BE2C (cell line): Measurements from ENCODE around the gene KCNIP4.

Experiments used
- DNase-seq: peaks from one replicate; pipeline ENCODE4 v3.0.0-alpha.2; 2020
- H3K27me3 ChIP-seq: fragments of 250-450 bp; sonication (Bioruptor Pico); 2 replicates; pipeline ENCODE4 v1.5.1; 2020; ENCODE audit warnings: mild to moderate bottlenecking
- H3K36me3 ChIP-seq: fragments of 250-450 bp; sonication (Bioruptor Pico); 2 replicates; pipeline ENCODE4 v1.5.1; 2020; ENCODE audit warnings: mild to moderate bottlenecking
- H3K4me1 ChIP-seq: fragments of 250-450 bp; sonication (Bioruptor Pico); 2 replicates; pipeline ENCODE4 v1.5.1; 2020
- H3K4me3 ChIP-seq: 2 replicates; pipeline ENCODE4 v1.5.1; 2011; ENCODE audit warnings: low read depth, low read length
- H3K9me3 ChIP-seq: fragments of 250-450 bp; sonication (Bioruptor Pico); 2 replicates; pipeline ENCODE4 v1.5.1; 2020
- TF ChIP-seq, protein P1 (sequence below): IDR thresholded peaks from 2 replicates; pipeline ENCODE4 v1.5.1; 2012; ENCODE audit warnings: mild to moderate bottlenecking, low read depth, low read length

KCNIP4 gene

DNA sequence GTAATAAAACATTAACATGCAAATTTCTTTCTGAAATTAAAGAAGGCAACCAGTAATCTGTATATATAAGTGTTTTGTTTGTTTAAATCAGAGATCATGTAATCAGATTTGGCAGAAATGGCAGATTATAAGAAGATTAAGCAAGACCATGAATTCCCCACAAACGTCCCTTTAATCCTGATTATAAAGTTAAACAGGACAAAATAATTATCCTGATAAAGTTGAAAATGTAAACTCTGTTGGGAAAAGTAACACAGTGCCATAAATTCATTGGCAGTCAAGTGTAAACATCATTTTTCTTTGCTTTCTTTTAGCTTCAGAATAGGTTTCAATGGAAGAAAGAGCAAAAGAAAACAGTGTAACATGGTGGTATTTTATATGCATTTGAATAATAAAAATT, 256.3 kb downstream of the KCNIP4 start:
- no peaks in the 10 kb centered on the region for H3K27me3 ChIP-seq
- no peaks in the 10 kb centered on the region for H3K9me3 ChIP-seq
- H3K4me3 ChIP-seq = no peak overlapping the region
- H3K4me1 ChIP-seq = no peaks in the 10 kb centered on the region
- TF ChIP-seq, protein P1, sequence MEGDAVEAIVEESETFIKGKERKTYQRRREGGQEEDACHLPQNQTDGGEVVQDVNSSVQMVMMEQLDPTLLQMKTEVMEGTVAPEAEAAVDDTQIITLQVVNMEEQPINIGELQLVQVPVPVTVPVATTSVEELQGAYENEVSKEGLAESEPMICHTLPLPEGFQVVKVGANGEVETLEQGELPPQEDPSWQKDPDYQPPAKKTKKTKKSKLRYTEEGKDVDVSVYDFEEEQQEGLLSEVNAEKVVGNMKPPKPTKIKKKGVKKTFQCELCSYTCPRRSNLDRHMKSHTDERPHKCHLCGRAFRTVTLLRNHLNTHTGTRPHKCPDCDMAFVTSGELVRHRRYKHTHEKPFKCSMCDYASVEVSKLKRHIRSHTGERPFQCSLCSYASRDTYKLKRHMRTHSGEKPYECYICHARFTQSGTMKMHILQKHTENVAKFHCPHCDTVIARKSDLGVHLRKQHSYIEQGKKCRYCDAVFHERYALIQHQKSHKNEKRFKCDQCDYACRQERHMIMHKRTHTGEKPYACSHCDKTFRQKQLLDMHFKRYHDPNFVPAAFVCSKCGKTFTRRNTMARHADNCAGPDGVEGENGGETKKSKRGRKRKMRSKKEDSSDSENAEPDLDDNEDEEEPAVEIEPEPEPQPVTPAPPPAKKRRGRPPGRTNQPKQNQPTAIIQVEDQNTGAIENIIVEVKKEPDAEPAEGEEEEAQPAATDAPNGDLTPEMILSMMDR = no peak
- peaks cover 54% of the 10 kb centered on the region for H3K36me3 ChIP-seq
- no peak for DNase-seq

DNA sequence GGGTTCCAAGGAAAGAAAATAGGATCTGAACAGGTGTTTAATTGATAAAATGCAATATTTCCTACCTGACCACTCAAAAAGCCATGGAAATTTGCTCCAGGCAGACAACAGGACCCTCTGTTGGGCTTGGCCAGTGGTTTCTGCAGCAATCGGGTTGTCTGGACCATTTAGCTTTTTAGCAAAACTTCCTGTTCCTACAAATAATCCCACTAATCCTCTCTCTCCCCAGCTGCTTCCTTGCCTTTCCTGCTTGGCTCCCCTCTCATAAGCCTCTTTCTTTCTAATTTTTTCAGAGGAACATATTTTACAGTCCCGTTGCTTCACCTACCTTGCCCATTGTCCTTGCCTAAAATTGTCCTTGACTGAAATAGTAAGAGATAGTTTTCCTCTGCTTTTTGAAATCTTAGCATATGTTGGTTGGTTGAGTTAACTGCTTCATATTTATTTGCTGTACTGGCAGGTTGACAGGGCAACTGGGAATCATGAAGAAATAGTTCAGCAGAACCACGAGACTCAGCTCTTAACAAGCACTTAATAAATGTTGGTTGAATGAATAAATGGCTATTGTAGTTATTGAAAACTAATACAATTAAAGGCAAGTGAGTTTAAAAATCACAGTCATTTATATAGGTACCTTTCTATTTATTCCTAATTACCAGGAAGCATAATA, 259.8 kb downstream of the KCNIP4 start:
- Histone ChIP-seq H3K27me3 (no peaks in the 10 kb centered on the region), H3K4me3 (no peak overlapping the region), H3K9me3 (no peaks in the 10 kb centered on the region), H3K4me1 (no peaks in the 10 kb centered on the region; the same call in 1 of the 2 replicates), H3K36me3 (peaks cover 71% of the 10 kb centered on the region)
- no peak for DNase-seq
- TF ChIP-seq, protein P1 = no peak

DNA sequence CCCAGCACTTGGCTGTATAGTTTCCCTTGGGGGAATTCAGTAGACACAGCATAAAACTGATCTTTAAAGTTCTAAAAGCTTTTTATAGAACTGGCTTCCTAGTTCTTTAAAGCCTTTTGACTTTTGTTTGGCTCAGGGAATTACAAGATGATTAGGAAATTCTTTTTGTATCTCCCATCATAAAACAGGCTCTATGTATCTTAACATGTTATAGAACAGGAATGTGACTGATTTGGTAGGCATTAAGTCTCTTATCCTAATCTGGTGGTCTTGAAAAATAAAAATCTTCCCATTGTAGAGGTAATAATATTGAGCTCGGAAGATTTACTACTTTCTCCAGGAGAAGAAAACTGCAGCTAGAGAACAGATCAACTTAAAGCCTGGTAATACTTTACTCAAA, 262.7 kb downstream of the KCNIP4 start:
- TF ChIP-seq, protein P1 = no peak
- H3K4me3 ChIP-seq = no peak overlapping the region
- peaks cover 67% of the 10 kb centered on the region for H3K36me3 ChIP-seq
- H3K4me1 ChIP-seq = peaks cover under 1% of the 10 kb centered on the region
- DNase-seq = no peak
- no peaks in the 10 kb centered on the region for H3K9me3 ChIP-seq
- H3K27me3 ChIP-seq = no peaks in the 10 kb centered on the region

DNA sequence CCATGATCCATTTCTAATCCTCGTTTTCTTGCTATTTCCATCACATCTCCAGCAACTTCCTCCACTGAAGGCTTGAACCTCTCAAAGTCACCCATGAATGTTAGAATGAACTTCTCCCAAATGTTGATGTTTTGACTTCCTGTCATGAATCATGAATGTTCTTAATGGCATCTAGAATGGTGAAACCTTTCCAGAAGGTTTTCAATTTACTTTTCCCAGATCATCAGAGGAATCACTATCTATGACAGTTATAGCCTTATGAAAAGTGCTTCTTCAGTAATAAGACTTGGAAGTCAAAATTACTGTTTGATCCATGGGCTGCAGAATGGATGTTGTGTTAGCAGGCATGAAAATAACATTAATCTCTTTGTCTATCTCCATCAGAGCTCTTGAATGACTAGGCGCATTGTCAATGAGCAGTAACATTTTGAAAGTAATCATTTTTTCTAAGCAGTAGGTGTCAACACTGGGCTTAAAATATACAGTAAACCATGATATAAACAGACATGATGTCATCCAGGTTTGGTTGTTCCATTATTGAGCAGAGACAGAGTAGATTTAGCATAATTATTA, 268.2 kb downstream of the KCNIP4 start:
- no peaks in the 10 kb centered on the region for H3K27me3 ChIP-seq

DNA sequence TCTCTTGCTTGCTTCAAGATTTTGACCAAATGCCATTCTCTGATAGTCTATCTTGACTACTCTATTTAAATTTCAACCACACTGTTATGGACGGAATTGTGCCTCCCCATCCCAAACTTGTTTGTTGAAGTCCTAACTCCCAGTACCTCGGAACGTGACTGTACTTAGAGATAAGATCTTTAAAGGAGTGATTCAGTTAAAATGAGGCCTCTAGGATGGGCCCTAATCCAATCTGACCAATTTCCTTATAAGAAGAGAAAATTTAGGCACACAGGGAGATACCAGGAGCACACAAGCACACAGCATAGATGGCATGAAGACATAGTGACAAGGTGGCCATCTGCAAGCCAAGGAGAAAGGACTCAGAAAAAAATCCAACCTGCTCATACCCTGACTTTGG, 269.9 kb downstream of the KCNIP4 start:
- H3K9me3 ChIP-seq = no peaks in the 10 kb centered on the region
- no peaks in the 10 kb centered on the region for H3K27me3 ChIP-seq
- H3K4me3 ChIP-seq = no peak overlapping the region
- TF ChIP-seq, protein P1 = no peak
- no peak for DNase-seq
- peaks cover 40% of the 10 kb centered on the region for H3K36me3 ChIP-seq
- H3K4me1 ChIP-seq = peaks cover 29% of the 10 kb centered on the region

More for the DNA sequence above, 268.2 kb downstream of the KCNIP4 start:
- no peaks in the 10 kb centered on the region for H3K9me3 ChIP-seq
- H3K4me3 ChIP-seq = no peak overlapping the region
- peaks cover 46% of the 10 kb centered on the region for H3K36me3 ChIP-seq
- H3K4me1 ChIP-seq = peaks cover 24% of the 10 kb centered on the region
- TF ChIP-seq, protein P1 = no peak
- DNase-seq = no peak

DNA sequence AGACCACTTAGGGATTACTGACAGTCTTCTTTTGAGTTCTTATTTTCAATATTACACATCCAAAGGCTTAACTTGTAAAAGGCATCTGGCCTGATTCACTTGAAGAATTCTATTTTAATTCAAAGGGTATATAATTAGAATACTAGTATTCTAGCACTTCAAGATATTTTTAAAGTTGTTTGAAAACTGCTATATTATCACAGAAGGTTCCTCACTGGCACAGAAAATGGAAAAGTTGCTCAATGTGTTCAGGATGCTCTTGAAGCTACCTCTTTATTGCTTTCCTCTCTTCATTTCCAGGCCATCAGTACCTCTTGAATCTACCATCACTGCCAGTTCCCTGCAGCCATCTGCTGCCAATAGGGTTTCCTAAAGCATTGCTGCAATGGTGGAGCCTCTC, 271.4 kb downstream of the KCNIP4 start:
- Histone ChIP-seq H3K9me3 (no peaks in the 10 kb centered on the region), H3K36me3 (peaks cover 33% of the 10 kb centered on the region), H3K4me1 (peaks cover 29% of the 10 kb centered on the region), H3K4me3 (no peak overlapping the region), H3K27me3 (no peaks in the 10 kb centered on the region)
- no peak for DNase-seq
- TF ChIP-seq, protein P1 = no peak
